Measurements from ENCODE around the gene ZFP57. TPM values are rescaled to one million over a fixed set of nuclear protein-coding genes. Genes with fewer than 3 reads are reported as not detected.

Gene ZFP57
- total and polyA plus RNA-seq, 10 of the 15 experiments (the other 5 are each of a cell fraction or from before 2014, with no cell fraction given) = not detected

DNA sequence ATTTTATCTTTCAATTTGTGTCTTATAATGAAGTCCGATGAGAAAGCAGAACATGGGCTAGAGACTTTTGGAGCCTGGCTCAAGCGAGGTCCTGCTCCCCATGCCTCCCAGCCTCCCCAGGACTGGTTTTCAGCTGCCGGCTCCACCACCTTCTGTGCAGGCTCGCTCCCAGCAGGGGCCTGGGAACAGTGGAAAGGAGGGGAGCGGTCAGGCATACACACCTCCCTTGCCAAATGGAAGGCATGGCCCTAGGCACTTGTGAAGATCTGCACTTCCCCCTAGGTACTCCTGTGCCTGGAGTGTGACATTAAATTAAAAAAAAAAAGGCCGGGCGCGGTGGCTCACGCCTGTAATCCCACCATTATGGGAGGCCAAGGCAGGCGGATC, 28.8 kb downstream of the ZFP57 start:
- WGBS (ENCODE audit: insufficient coverage, insufficient replicate concordance, low lambda C conversion rate, missing lambda C conversion rate) = 74% methylated on average over 8 of the region's 10 CpGs
- H3K9me3 ChIP-seq (replicated peaks; ENCODE audit: control insufficient read depth, insufficient read depth, low read length) = no peaks in the 10 kb centered on the region
- ChIA-PET CTCF (interaction anchor here (1.1 to 9.9 kb wide), 14 partner anchors 12 to 276 kb away, joined by 3 to 113 read pairs (median 22); partner anchors contain the start of genes GABBR1 and OR12D3), RAD21 (ENCODE audit: unreplicated experiment) (interaction anchor here (2.6 kb wide), 1 partner anchor 14 kb away, joined by 7 read pairs; no protein-coding TSS in a partner anchor), SMC1A (ENCODE audit: uncharacterized antibody, unreplicated experiment) (interaction anchor here (1.4 to 2.1 kb wide), 5 partner anchors 8 to 82 kb away, joined by 3 to 6 read pairs (median 4); no protein-coding TSS in a partner anchor), POLR2A (no interaction called here)
- no peaks in the 10 kb centered on the region for H3K36me3 ChIP-seq (ENCODE audit: control insufficient read depth in 2 of 2, insufficient read depth in 2 of 2, low read length in 1 of 2)
- no peaks in the 10 kb centered on the region for H3K79me2 ChIP-seq (ENCODE audit: control insufficient read depth, insufficient read depth, low read length)
- DNase-seq (ENCODE audit: low read depth, low spot score) (no peak), ATAC-seq (no peak), FAIRE-seq (no peak)
- TF ChIP-seq, protein P1, sequence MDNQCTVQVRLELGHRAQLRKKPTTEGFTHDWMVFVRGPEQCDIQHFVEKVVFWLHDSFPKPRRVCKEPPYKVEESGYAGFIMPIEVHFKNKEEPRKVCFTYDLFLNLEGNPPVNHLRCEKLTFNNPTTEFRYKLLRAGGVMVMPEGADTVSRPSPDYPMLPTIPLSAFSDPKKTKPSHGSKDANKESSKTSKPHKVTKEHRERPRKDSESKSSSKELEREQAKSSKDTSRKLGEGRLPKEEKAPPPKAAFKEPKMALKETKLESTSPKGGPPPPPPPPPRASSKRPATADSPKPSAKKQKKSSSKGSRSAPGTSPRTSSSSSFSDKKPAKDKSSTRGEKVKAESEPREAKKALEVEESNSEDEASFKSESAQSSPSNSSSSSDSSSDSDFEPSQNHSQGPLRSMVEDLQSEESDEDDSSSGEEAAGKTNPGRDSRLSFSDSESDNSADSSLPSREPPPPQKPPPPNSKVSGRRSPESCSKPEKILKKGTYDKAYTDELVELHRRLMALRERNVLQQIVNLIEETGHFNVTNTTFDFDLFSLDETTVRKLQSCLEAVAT (IDR thresholded peaks at IDR 0.05) = no peak
- TF ChIP-seq NFIC (IDR thresholded peaks at IDR 0.05; ENCODE audit: low read depth, low read length) = no peak
- TF ChIP-seq SMAD1 (IDR thresholded peaks at IDR 0.05; ENCODE audit: low read depth, partially characterized antibody) = no peak
- no peak for TF ChIP-seq RB1 (IDR thresholded peaks at IDR 0.05; ENCODE audit: borderline replicate concordance)
- TF ChIP-seq ZNF274 (IDR thresholded peaks at IDR 0.05; ENCODE audit: insufficient read depth, insufficient read length) = no peak
- TF ChIP-seq PAX5 (IDR thresholded peaks at IDR 0.05; ENCODE audit: borderline replicate concordance, low read depth, low read length) = no peak
- no peak for TF ChIP-seq ZBTB11 (CRISPR knock-in tag; IDR thresholded peaks at IDR 0.05)
- TF ChIP-seq JUND (IDR thresholded peaks at IDR 0.05; ENCODE audit: low read depth, low read length) = no peak
- no peak for TF ChIP-seq GATAD2B (conservative IDR thresholded peaks at IDR 0.05; ENCODE audit: low read depth)
- TF ChIP-seq PML (IDR thresholded peaks at IDR 0.05; ENCODE audit: low read length) = no peak
- no TSS peak for BruUV-seq (replicated peaks)
- no peak overlapping the region for H3K27ac ChIP-seq (ENCODE audit: control insufficient read depth, insufficient read depth)
- no peak overlapping the region for H3K4me2 ChIP-seq (ENCODE audit: control insufficient read depth, insufficient read depth)
- no peaks in the 10 kb centered on the region for H3K27me3 ChIP-seq (replicated peaks in 1 of 2; ENCODE audit: control insufficient read depth in 2 of 2, insufficient read depth in 2 of 2, low read length in 1 of 2)
- in situ Hi-C loops (cut with MboI) = no loop called here
- no peak overlapping the region for H3K4me3 ChIP-seq
- H4K20me1 ChIP-seq (ENCODE audit: control insufficient read depth, insufficient read depth) = no peaks in the 10 kb centered on the region
- no peak overlapping the region for H2AFZ ChIP-seq (ENCODE audit: control insufficient read depth, low read depth, low read length)
- peaks cover 17% of the 10 kb centered on the region for H3K4me1 ChIP-seq (ENCODE audit: control insufficient read depth, insufficient read depth, low read length)
- H3K9ac ChIP-seq (ENCODE audit: control insufficient read depth, insufficient read depth, low read length) = no peak overlapping the region
- intact Hi-C loops (cut with micrococcal nuclease; ENCODE audit: unreplicated experiment) = loop anchor here (10.0 kb wide), 1 partner anchor 103 kb away; no protein-coding TSS in a partner anchor
